Activated CD8-positive, alpha-beta T cell treated with anti-CD3 and anti-CD28 coated beads for 36 hours (primary cell): Measurements from ENCODE around the gene HOTAIR. TPM values are rescaled to one million over a fixed set of nuclear protein-coding genes. Genes with fewer than 3 reads are reported as not detected.

Source experiments
- ATAC-seq: fragments of 200-7000 bp; cut with Tn5 transposase; one replicate; pipeline ENCODE4 v1.10.0; 2021; ENCODE audit warnings: mild to moderate bottlenecking, moderate library complexity
- CTCF ChIA-PET: fragments of 350-600 bp; sonication (Branson Sonifier 250); formaldehyde crosslinking; loops from one replicate; lab custom pipeline; 2021; ENCODE audit warnings: antibody characterized with exemption; lab: Charles Lee
- POLR2A ChIA-PET: fragments of 350-600 bp; sonication (Branson Sonifier 250); formaldehyde crosslinking; loops from one replicate; lab custom pipeline; 2021; ENCODE audit warnings: antibody characterized with exemption; lab: Charles Lee
- DNase-seq: peaks from one replicate; pipeline ENCODE4 v3.0.0-alpha.2; 2020
- H3K27ac Mint-ChIP-seq: one replicate; pipeline ENCODE4 v1.8.0; 2021; ENCODE audit warnings: mild to moderate bottlenecking, mixed read lengths
- H3K27me3 Mint-ChIP-seq: one replicate; pipeline ENCODE4 v1.8.0; 2021; ENCODE audit warnings: mixed read lengths
- H3K36me3 Mint-ChIP-seq: one replicate; pipeline ENCODE4 v1.8.0; 2021; ENCODE audit warnings: low read depth, mixed read lengths
- H3K4me1 Mint-ChIP-seq: one replicate; pipeline ENCODE4 v1.8.0; 2021; ENCODE audit warnings: low read depth, mixed read lengths
- H3K4me3 Mint-ChIP-seq: one replicate; pipeline ENCODE4 v1.8.0; 2021; ENCODE audit warnings: mild to moderate bottlenecking, moderate library complexity, mixed read lengths
- H3K9me3 Mint-ChIP-seq: one replicate; pipeline ENCODE4 v1.8.0; 2021; ENCODE audit warnings: mixed read lengths
- intact Hi-C: fragments of 100-400 bp; cut with micrococcal nuclease; formaldehyde crosslinking; loops from one replicate; pipeline ENCODE4 v1.10.0; 2022
- total RNA-seq, 2 experiments: library from RNA; stranded (reverse); gene quantifications; one replicate each; pipeline ENCODE4 v1.2.3, GENCODE V29; 2021
- TF ChIP-seq, protein P1 (sequence below): fragments of 200-600 bp; IDR thresholded peaks from one replicate; pipeline ENCODE4 v1.8.0; 2022; ENCODE audit warnings: antibody characterized with exemption, mild to moderate bottlenecking

HOTAIR gene
- total RNA-seq, 2 experiments from 2014 or later: not detected

- H3K27me3 Mint-ChIP-seq: peaks cover 85% of the 10 kb centered on the region
- intact Hi-C loops: loop anchor here (5.0 kb wide), 1 partner anchor 187 kb away; no protein-coding TSS in a partner anchor
- ChIA-PET POLR2A (no interaction called here), CTCF (interaction anchor here (0.8 to 6.5 kb wide), 24 partner anchors 9 to 210 kb away, joined by 3 to 94 read pairs (median 8); partner anchors contain the start of genes HOXC10, HOXC5, HOXC6 and SMUG1)
- H3K4me3 Mint-ChIP-seq: no peak overlapping the region
- DNase-seq (no peak), ATAC-seq (no peak)
- no peaks in the 10 kb centered on the region for H3K36me3 Mint-ChIP-seq
- H3K27ac Mint-ChIP-seq: no peak overlapping the region
- H3K4me1 Mint-ChIP-seq: peaks cover 18% of the 10 kb centered on the region
- TF ChIP-seq, protein P1, sequence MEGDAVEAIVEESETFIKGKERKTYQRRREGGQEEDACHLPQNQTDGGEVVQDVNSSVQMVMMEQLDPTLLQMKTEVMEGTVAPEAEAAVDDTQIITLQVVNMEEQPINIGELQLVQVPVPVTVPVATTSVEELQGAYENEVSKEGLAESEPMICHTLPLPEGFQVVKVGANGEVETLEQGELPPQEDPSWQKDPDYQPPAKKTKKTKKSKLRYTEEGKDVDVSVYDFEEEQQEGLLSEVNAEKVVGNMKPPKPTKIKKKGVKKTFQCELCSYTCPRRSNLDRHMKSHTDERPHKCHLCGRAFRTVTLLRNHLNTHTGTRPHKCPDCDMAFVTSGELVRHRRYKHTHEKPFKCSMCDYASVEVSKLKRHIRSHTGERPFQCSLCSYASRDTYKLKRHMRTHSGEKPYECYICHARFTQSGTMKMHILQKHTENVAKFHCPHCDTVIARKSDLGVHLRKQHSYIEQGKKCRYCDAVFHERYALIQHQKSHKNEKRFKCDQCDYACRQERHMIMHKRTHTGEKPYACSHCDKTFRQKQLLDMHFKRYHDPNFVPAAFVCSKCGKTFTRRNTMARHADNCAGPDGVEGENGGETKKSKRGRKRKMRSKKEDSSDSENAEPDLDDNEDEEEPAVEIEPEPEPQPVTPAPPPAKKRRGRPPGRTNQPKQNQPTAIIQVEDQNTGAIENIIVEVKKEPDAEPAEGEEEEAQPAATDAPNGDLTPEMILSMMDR: no peak
- H3K9me3 Mint-ChIP-seq: no peaks in the 10 kb centered on the region
These were observed 30.2 kb upstream of the HOTAIR start for GRCh38 chr12:54004841-54005530.

DNA sequence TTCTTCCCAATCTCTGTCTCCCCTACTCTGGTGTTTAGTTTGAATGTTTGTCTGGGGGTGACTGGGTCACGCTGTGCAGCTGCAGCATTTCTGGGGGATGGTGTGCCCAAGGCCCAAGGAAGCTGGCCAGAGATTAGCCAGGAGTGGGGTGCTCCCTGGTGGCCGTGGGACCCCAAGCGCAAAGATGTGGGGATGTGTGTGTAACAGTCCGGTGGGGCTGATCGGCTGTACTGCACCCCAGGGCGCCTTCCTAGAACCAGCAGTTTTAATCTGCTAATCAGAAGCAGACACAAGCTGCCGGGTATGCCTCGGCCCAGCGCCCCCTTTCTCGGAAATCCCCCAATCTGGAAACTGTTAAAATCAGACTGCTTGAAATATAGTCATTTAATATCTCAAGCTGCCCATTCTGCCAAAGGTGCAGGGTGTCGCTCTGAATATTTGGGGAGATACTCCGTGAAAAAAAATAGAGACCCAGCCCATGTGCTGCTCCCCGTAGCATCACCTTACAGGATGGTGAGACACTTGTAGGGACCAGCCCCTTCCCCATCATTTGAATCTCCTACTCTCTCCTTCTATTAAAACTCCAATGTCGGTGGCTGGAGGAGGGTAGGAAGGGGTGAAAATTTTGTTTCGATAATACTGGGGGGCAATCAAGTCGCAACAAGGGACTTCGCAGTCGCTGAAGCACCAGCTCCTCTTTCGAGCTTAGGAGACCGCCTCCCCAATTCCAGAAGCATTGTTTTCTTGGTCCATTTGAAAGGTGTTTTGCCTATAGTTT is 29.5 kb upstream of the HOTAIR start:
- POLR2A ChIA-PET: no interaction called here
- CTCF ChIA-PET: interaction anchor here (0.8 to 6.5 kb wide), 15 partner anchors 8 to 269 kb away, joined by 3 to 94 read pairs (median 8); partner anchors contain the start of genes HOXC10, HOXC5 and SMUG1
- intact Hi-C loops: no loop called here

DNA sequence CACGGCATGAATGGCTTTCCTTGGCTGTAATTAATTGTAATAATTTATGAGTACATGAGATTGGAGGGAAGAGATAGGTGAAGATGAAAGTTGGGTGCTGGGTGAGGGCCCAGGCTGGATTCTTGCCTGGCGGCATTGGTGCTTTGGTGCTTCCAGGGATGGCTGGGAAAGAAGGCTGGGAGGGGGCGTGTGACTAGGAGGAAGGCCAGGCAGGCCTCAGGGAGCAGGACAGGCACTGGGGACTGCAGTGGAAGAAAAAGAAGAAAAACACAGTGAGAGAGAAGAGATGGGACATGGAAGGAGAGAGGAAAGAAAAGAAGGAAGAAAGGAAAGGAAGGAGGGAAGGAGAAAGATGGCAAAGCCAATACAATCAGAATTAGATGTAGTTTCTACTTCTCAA is 28.9 kb upstream of the HOTAIR start:
- CTCF ChIA-PET: interaction anchor here (0.9 to 6.5 kb wide), 13 partner anchors 12 to 269 kb away, joined by 3 to 94 read pairs (median 8); partner anchors contain the start of genes HOXC10, HOXC5 and SMUG1
- Mint-ChIP-seq H3K4me3 (no peak overlapping the region), H3K4me1 (peaks cover 15% of the 10 kb centered on the region), H3K9me3 (no peaks in the 10 kb centered on the region), H3K36me3 (no peaks in the 10 kb centered on the region), H3K27ac (no peak overlapping the region), H3K27me3 (peaks cover 85% of the 10 kb centered on the region)
- intact Hi-C loops: no loop called here
- POLR2A ChIA-PET: no interaction called here
- DNase-seq: no peak
- TF ChIP-seq, protein P1: no peak
- no peak for ATAC-seq

More for the DNA sequence above, 29.5 kb upstream of the HOTAIR start:
- Mint-ChIP-seq H3K4me1 (peaks cover 17% of the 10 kb centered on the region), H3K27ac (no peak overlapping the region), H3K36me3 (no peaks in the 10 kb centered on the region), H3K27me3 (peaks cover 83% of the 10 kb centered on the region), H3K4me3 (no peak overlapping the region), H3K9me3 (no peaks in the 10 kb centered on the region)
- peak; percentile 51 for DNase-seq
- TF ChIP-seq, protein P1: no peak
- no peak for ATAC-seq

DNA sequence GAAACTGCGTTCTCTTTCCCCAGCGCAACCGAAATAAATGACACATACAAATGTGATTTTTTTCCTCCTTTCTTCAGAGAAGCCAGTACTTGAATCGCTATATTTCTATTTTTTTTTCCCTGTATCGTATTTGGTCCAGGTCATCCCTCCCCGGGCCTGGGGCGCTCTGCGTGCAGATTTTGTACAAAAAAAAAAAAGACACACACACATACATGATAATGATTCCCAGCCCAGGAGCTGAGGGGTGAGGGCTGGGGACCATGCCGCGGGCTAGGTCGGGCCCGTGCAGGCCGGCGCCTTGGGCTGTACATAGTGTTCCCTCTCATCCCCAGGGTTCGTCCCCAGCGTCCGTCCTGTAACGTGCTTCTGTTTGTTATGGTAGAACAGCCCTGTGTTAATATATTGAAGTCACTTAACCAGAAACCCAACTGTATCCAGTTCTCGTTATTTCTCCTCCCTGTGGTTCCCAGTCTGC is 28.2 kb upstream of the HOTAIR start:
- peaks cover 16% of the 10 kb centered on the region for H3K4me1 Mint-ChIP-seq
- TF ChIP-seq, protein P1: no peak
- no peak overlapping the region for H3K4me3 Mint-ChIP-seq
- no peak for DNase-seq
- ChIA-PET POLR2A (no interaction called here), CTCF (interaction anchor here (1.1 to 6.7 kb wide), 6 partner anchors 17 to 211 kb away, joined by 3 to 58 read pairs (median 4); partner anchors contain the start of gene HOXC10)
- H3K27me3 Mint-ChIP-seq: peaks cover 87% of the 10 kb centered on the region
- H3K27ac Mint-ChIP-seq: no peak overlapping the region
- H3K36me3 Mint-ChIP-seq: no peaks in the 10 kb centered on the region
- intact Hi-C loops: no loop called here
- no peaks in the 10 kb centered on the region for H3K9me3 Mint-ChIP-seq
- ATAC-seq: no peak
